ENCODE measurements around the gene CYP1A2. TPM values are rescaled to one million over a fixed set of nuclear protein-coding genes. Genes with fewer than 3 reads are reported as not detected.

Gene CYP1A2
- total and polyA plus RNA-seq, 2 donors (not counting 1 experiment from before 2014, with no cell fraction given) = not detected

DNA sequence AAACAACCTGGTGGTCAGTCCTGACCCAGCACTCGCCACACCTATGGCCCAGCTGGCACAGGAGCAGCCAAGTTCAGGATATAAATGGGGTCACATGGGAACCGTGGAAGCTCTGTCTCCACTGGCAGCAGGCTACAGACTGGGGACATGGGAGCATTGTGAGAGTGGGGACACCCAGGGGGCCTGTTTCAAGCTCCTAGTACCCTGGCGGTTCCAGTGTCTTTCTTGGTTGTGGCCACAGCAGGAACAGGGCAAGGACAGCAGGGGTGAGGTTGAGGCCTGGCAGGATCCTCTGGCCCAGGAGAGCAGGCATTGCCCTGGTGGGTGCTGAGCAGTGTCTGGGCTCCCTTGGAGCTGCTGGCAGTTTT, 35.1 kb downstream of the CYP1A2 start:
- no peak overlapping the region for H2AFZ ChIP-seq (ENCODE audit: insufficient read depth, low read depth, low read length, poor library complexity, severe bottlenecking)
- 0% methylated on average over 3 of the region's 3 CpGs for WGBS (ENCODE audit: insufficient coverage)

More for the DNA sequence above, 35.1 kb downstream of the CYP1A2 start:
- H3K27ac Mint-ChIP-seq = peak overlapping the region; percentile 96
- H4K20me1 ChIP-seq (ENCODE audit: control insufficient read depth, insufficient read depth, low read length, poor library complexity, severe bottlenecking) = peaks cover 20% of the 10 kb centered on the region
- no peaks in the 10 kb centered on the region for H3K27me3 Mint-ChIP-seq
- H3K4me3 ChIP-seq (ENCODE audit: control extremely low read depth in 1 of 5, extremely low read depth in 1 of 5, insufficient read depth in 1 of 5, low read depth in 2 of 5, low read length in 4 of 5) = peak overlapping the region; percentile 42 to 99 (median 86)
- H3K4me1 ChIP-seq (ENCODE audit: control insufficient read depth in 2 of 2, insufficient read depth in 2 of 2, low read length in 2 of 2) = peaks cover 61 to 84% of the 10 kb centered on the region in 2 donors
- H3K27me3 ChIP-seq (replicated peaks in 1 of 4; ENCODE audit: control extremely low read depth in 1 of 4, control insufficient read depth in 3 of 4, insufficient read depth in 4 of 4, low read length in 3 of 4) = no peaks in the 10 kb centered on the region
- TF ChIP-seq, protein P1, sequence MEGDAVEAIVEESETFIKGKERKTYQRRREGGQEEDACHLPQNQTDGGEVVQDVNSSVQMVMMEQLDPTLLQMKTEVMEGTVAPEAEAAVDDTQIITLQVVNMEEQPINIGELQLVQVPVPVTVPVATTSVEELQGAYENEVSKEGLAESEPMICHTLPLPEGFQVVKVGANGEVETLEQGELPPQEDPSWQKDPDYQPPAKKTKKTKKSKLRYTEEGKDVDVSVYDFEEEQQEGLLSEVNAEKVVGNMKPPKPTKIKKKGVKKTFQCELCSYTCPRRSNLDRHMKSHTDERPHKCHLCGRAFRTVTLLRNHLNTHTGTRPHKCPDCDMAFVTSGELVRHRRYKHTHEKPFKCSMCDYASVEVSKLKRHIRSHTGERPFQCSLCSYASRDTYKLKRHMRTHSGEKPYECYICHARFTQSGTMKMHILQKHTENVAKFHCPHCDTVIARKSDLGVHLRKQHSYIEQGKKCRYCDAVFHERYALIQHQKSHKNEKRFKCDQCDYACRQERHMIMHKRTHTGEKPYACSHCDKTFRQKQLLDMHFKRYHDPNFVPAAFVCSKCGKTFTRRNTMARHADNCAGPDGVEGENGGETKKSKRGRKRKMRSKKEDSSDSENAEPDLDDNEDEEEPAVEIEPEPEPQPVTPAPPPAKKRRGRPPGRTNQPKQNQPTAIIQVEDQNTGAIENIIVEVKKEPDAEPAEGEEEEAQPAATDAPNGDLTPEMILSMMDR (IDR thresholded peaks at IDR 0.05) = no peak
- TF ChIP-seq EZH2 (IDR thresholded peaks at IDR 0.05; ENCODE audit: borderline replicate concordance, insufficient read depth, low read depth, low read length, poor library complexity, severe bottlenecking) = no peak
- H3K4me3 Mint-ChIP-seq = peak overlapping the region; percentile 93
- CTCF ChIA-PET = interaction anchor here (0.8 to 37.1 kb wide), 6 partner anchors 4 to 352 kb away, joined by 3 to 2548 read pairs (median 4); partner anchors contain the start of genes CSK and LMAN1L
- H3K9me3 ChIP-seq (ENCODE audit: control extremely low read depth in 1 of 3, control insufficient read depth in 2 of 3, insufficient read depth in 1 of 3, low read length in 2 of 3) = peaks cover 0 to 6% (median 0%) of the 10 kb centered on the region in 3 donors
- POLR2A ChIA-PET = interaction anchor here (2.9 to 15.2 kb wide), 3 partner anchors 9 to 12 kb away, joined by 16 to 572 read pairs (median 19); no protein-coding TSS in a partner anchor
- intact Hi-C loops (cut with micrococcal nuclease) = loop anchor here (10.0 kb wide), 1 partner anchor 349 kb away; the partner anchor contains the start of gene SEMA7A
- H3K27ac ChIP-seq (ENCODE audit: low read length in 2 of 2) = peak overlapping the region; percentile 90 to 93
- peaks cover 72% of the 10 kb centered on the region for H3K79me2 ChIP-seq (ENCODE audit: control insufficient read depth, insufficient read depth, low read length)
- H3K4me2 ChIP-seq (replicated peaks; ENCODE audit: low read depth, low read length, poor library complexity, severe bottlenecking) = peak overlapping the region; percentile 91
- peaks cover 85% of the 10 kb centered on the region for H3K4me1 Mint-ChIP-seq
- peak overlapping the region; percentile 84 for H3K9ac ChIP-seq (ENCODE audit: low read length)
- H3K9me3 Mint-ChIP-seq (ENCODE audit: insufficient read depth) = no peaks in the 10 kb centered on the region
- no peak for DNase-seq
- no peak for ATAC-seq (ENCODE audit: low read depth)
- H3K36me3 ChIP-seq (replicated peaks in 1 of 2; ENCODE audit: control extremely low read depth in 1 of 2, control insufficient read depth in 1 of 2, extremely low read depth in 1 of 2, insufficient read depth in 2 of 2, low read length in 1 of 2) = peaks cover 0 to 10% of the 10 kb centered on the region in 2 experiments
